K562 (cell line): Measurements from ENCODE around the gene PLOD1. TPM values are rescaled to one million over a fixed set of nuclear protein-coding genes. Genes with fewer than 3 reads are reported as not detected.

Source experiments
- ATAC-seq: fragments of 200-7000 bp; cut with Tn5 transposase; 3 replicates; pipeline ENCODE4 v1.9.1; 2020; ENCODE audit warnings: moderate library complexity
- BruUV-seq: library from RNA; stranded (reverse); fragments of 400-500 nt; replicated peaks from 2 replicates; lab custom pipeline; 2021; lab: Mats Ljungman, UMichigan
- CTCF ChIA-PET: fragments of 300-600 bp; formaldehyde crosslinking; extraction: SDS; loops from one replicate; lab custom pipeline; 2021; ENCODE audit warnings: low intra/inter-chr PET ratio; lab: Yijun Ruan, JAX
- POLR2A ChIA-PET: fragments of 300-600, 350-650 bp; sonication (Branson Sonifier 250); formaldehyde crosslinking; extraction: SDS; loops from one replicate; lab custom pipeline; 2021; ENCODE audit warnings: antibody characterized with exemption, inconsistent platforms; lab: Yijun Ruan, JAX
- DNase-seq, 4 experiments: peaks; one replicate each; pipeline versions ENCODE4 v3.0.0 to v3.0.0-alpha.2; 2011 to 2018; ENCODE audit warnings: low spot score in 3 of 4, mixed read lengths in 3 of 4; ENCODE audit errors: extremely low read depth in 1 of 4
- FAIRE-seq: peaks from 2 replicates; lab custom pipeline; 2011; peaks lifted over from hg19 to GRCh38; lab: Jason Lieb, UNC
- H2AFZ ChIP-seq: 2 replicates; pipeline ENCODE4 v1.6.0; 2011; ENCODE audit warnings: low read depth, low read length, control low read depth, inconsistent platforms
- H3K27ac ChIP-seq: fragments of 200-600 bp; 3 replicates; pipeline ENCODE4 v1.8.0; 2011; ENCODE audit warnings: low read depth, mild to moderate bottlenecking, control low read depth, inconsistent platforms, low read length, moderate library complexity, mixed read lengths; ENCODE audit errors: extremely low read depth
- H3K27me3 ChIP-seq, 2 experiments: fragments of 300-600 bp in 1 of 2; 2 replicates in 1 of 2; 3 replicates in 1 of 2; pipeline versions ENCODE4 v1.6.0 to v1.8.0; 2011; ENCODE audit warnings: inconsistent platforms in 2 of 2, low read length in 2 of 2, mild to moderate bottlenecking in 1 of 2, mixed read lengths in 1 of 2, moderate library complexity in 1 of 2; ENCODE audit not compliant: control insufficient read depth in 2 of 2, insufficient read depth in 2 of 2
- H3K36me3 ChIP-seq: fragments of 300-600 bp; 3 replicates; pipeline ENCODE4 v1.8.0; 2011; ENCODE audit warnings: mild to moderate bottlenecking, low read length, inconsistent platforms; ENCODE audit not compliant: control insufficient read depth, insufficient read depth
- H3K4me1 ChIP-seq, 2 experiments: fragments of 200-600 bp in 1 of 2; replicated peaks in 1 of 2; 2 replicates in 1 of 2; 3 replicates in 1 of 2; pipeline versions ENCODE4 v1.5.1 to v1.8.0; 2011; ENCODE audit warnings: inconsistent platforms in 2 of 2, low read length in 2 of 2, mild to moderate bottlenecking in 1 of 2, mixed read lengths in 1 of 2, moderate library complexity in 1 of 2; ENCODE audit not compliant: control insufficient read depth in 2 of 2, insufficient read depth in 2 of 2
- H3K4me2 ChIP-seq: 2 replicates; pipeline ENCODE4 v1.6.1; 2011; ENCODE audit warnings: low read length, control low read depth, inconsistent platforms, mixed read lengths; ENCODE audit not compliant: insufficient read depth
- H3K4me3 ChIP-seq: fragments of 200-600 bp; sonication (generic), shearing (Covaris generic); 2 replicates; pipeline ENCODE4 v1.5.1; 2016; ENCODE audit warnings: control low read depth, inconsistent platforms
- H3K79me2 ChIP-seq: fragments of 200-600 bp; 3 replicates; pipeline ENCODE4 v1.8.0; 2011; ENCODE audit warnings: low read length, inconsistent platforms; ENCODE audit not compliant: control insufficient read depth, insufficient read depth
- H3K9ac ChIP-seq, 2 experiments: 2 replicates each; pipeline versions ENCODE4 v1.6.0 to v1.6.1; 2011; ENCODE audit warnings: low read depth in 2 of 2, low read length in 2 of 2, control low read depth in 1 of 2, inconsistent platforms in 1 of 2, mild to moderate bottlenecking in 1 of 2, mixed read lengths in 1 of 2; ENCODE audit not compliant: insufficient read depth in 1 of 2
- H3K9me1 ChIP-seq: one replicate; pipeline ENCODE4 v1.6.0; 2011; ENCODE audit warnings: inconsistent platforms, mild to moderate bottlenecking, low read length, moderate library complexity; ENCODE audit not compliant: control insufficient read depth, insufficient read depth
- H3K9me3 ChIP-seq: replicated peaks from 2 replicates; pipeline ENCODE4 v1.5.1; 2011; ENCODE audit warnings: low read depth, low read length, inconsistent platforms; ENCODE audit not compliant: control insufficient read depth, insufficient read depth
- H4K20me1 ChIP-seq: replicated peaks from 2 replicates; pipeline ENCODE4 v1.6.1; 2011; ENCODE audit warnings: low read length, inconsistent platforms, mixed read lengths; ENCODE audit not compliant: control insufficient read depth, insufficient read depth
- CBX8 ChIP-seq: fragments of 200-600 bp; sonication (generic); IDR thresholded peaks from 2 replicates; pipeline ENCODE4 v1.6.1; 2012; ENCODE audit warnings: borderline replicate concordance, mixed run types, low read depth, mild to moderate bottlenecking, moderate library complexity, mixed read lengths, low read length, control low read depth, inconsistent platforms; ENCODE audit not compliant: poor library complexity, severe bottlenecking; ENCODE audit errors: extremely low read depth
- FOXJ3 ChIP-seq: sonication (generic); formaldehyde crosslinking; IDR thresholded peaks from 2 replicates; pipeline ENCODE4 v1.4.0; 2020; ENCODE audit warnings: mild to moderate bottlenecking, missing genetic modification reagents
- GABPB2 ChIP-seq: fragments of 250-450 bp; sonication (Bioruptor Pico); conservative IDR thresholded peaks from 2 replicates; pipeline ENCODE4 v1.5.1; 2021; ENCODE audit warnings: mild to moderate bottlenecking
- MCM7 ChIP-seq, 2 experiments: fragments of 450-650 bp; IDR thresholded peaks; 2 replicates each; pipeline ENCODE4 v1.6.1; 2016 to 2018
- MIER1 ChIP-seq: fragments of 450-650 bp; IDR thresholded peaks from 2 replicates; pipeline ENCODE4 v1.6.1; 2016; ENCODE audit warnings: antibody characterized with exemption, mild to moderate bottlenecking, low read depth
- SLC30A9 ChIP-seq: fragments of 250-450 bp; sonication (Bioruptor Pico); IDR thresholded peaks from 2 replicates; pipeline ENCODE4 v1.8.0; 2022; ENCODE audit warnings: mild to moderate bottlenecking, moderate library complexity
- SMARCA5 ChIP-seq: fragments of 450-650 bp; IDR thresholded peaks from 2 replicates; pipeline ENCODE4 v1.6.1; 2016
- WGBS: fragments of 100-300 bp; shearing (Covaris generic); methylation state at CpG from one replicate; pipeline ENCODE4 v1.1.6; 2016; ENCODE audit warnings: low coverage, mixed read lengths; ENCODE audit not compliant: insufficient coverage; ENCODE audit errors: missing lambda C conversion rate; 5-methylcytosine and 5-hydroxymethylcytosine counted together
- in situ Hi-C: fragments of 300-500 bp; cut with MboI; formaldehyde crosslinking; loops from 4 replicates; pipeline ENCODE4 v1.15.0; 2018; ENCODE audit warnings: inconsistent platforms, mixed read lengths
- intact Hi-C: fragments of 100-400 bp; cut with micrococcal nuclease; formaldehyde crosslinking; loops from 2 replicates; pipeline ENCODE4 v1.14.2; 2022
- polyA plus RNA-seq, 8 experiments: library from polyadenylated mRNA; depleted of rRNA in 4 of 8; stranded (reverse) in 5 of 8; unstranded in 3 of 8; fragments of >200 nt; fragmentation: Nextera tagmentation in 2 of 8; fragmentation: Illumina TruSeq in 1 of 8; extraction: Ambion mirVana in 2 of 8; extraction: Trizol in 1 of 8; gene quantifications; 2 replicates each; pipeline versions ENCODE4 v1.2.1 to v1.2.3, GENCODE V29; 2011 to 2014; ENCODE audit warnings: inconsistent platforms in 1 of 8, missing spikeins in 1 of 8
- total RNA-seq, 7 experiments: library from RNA; depleted of rRNA in 6 of 7; stranded (reverse); fragments of >200 nt in 6 of 7; fragmentation: Illumina TruSeq in 2 of 7; extraction: Trizol in 2 of 7; gene quantifications; 2 replicates each; pipeline versions ENCODE4 v1.2.1 to v1.2.3, GENCODE V29; 2011 to 2021; ENCODE audit warnings: low replicate concordance in 1 of 7
- TF ChIP-seq, protein P1 (sequence below): fragments of 200-600 bp; sonication (generic); IDR thresholded peaks from one replicate; pipeline ENCODE4 v1.6.1; 2012; ENCODE audit warnings: mild to moderate bottlenecking, low read depth, low read length, inconsistent platforms
- TF ChIP-seq, protein P2 (sequence below): fragments of 450-650 bp; IDR thresholded peaks from 2 replicates; pipeline ENCODE4 v1.6.1; 2016

Gene PLOD1
- total and polyA plus RNA-seq, 9 of the 15 experiments (the other 6 are each of a cell fraction or from before 2014, with no cell fraction given): 16.6 to 90.8 (median 52.7) TPM

DNA sequence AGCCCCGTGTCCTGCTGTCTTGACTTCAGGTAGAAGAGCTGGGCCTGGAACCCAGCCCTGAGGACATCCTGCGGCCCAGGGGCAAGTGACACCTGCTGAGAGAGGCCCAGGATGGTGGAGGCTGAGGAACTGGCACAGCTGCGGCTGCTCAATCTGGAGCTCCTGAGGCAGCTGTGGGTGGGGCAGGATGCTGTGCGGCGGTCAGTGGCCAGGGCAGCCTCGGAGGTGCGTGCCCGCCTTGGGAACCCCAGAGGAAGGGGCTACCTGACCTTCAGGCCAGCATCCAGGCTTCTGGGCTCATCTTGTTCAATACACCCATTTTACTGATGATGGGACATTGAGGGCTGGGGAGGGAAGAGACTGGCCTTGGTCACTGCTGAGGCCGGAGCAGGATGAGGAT lies 87.1 kb downstream of the PLOD1 start:
- ChIA-PET CTCF (no interaction called here), POLR2A (interaction anchor here (0.6 to 2.2 kb wide), 4 partner anchors 111 to 231 kb away, joined by 3 to 6 read pairs (median 4); no protein-coding TSS in a partner anchor)
- Histone ChIP-seq H3K4me1 (peaks cover 5 to 40% of the 10 kb centered on the region in 2 experiments), H2AFZ (no peak overlapping the region), H3K9ac (peak overlapping the region in 1 of 2 experiments; percentile 80; a peak in 2 of 4 replicates), H3K27ac (no peak overlapping the region), H3K9me1 (no peaks in the 10 kb centered on the region), H3K79me2 (peaks cover 34% of the 10 kb centered on the region), H3K36me3 (peaks cover 48% of the 10 kb centered on the region), H3K4me3 (no peak overlapping the region), H4K20me1 (no peaks in the 10 kb centered on the region), H3K4me2 (no peak overlapping the region), H3K9me3 (no peaks in the 10 kb centered on the region), H3K27me3 (no peaks in the 10 kb centered on the region)
- DNase-seq (no peak), ATAC-seq (no peak), FAIRE-seq (no peak)
- WGBS: 96% methylated on average over 9 of the region's 9 CpGs
- in situ Hi-C loops: no loop called here
- BruUV-seq: TSS peak; percentile 42
- intact Hi-C loops: no loop called here
- no peak for TF ChIP-seq MCM7 (IDR thresholded peaks at IDR 0.05)
- TF ChIP-seq MIER1: no peak
- no peak for TF ChIP-seq SMARCA5
- TF ChIP-seq GABPB2 (CRISPR knock-in tag): no peak
- TF ChIP-seq CBX8: no peak
- TF ChIP-seq, protein P1, sequence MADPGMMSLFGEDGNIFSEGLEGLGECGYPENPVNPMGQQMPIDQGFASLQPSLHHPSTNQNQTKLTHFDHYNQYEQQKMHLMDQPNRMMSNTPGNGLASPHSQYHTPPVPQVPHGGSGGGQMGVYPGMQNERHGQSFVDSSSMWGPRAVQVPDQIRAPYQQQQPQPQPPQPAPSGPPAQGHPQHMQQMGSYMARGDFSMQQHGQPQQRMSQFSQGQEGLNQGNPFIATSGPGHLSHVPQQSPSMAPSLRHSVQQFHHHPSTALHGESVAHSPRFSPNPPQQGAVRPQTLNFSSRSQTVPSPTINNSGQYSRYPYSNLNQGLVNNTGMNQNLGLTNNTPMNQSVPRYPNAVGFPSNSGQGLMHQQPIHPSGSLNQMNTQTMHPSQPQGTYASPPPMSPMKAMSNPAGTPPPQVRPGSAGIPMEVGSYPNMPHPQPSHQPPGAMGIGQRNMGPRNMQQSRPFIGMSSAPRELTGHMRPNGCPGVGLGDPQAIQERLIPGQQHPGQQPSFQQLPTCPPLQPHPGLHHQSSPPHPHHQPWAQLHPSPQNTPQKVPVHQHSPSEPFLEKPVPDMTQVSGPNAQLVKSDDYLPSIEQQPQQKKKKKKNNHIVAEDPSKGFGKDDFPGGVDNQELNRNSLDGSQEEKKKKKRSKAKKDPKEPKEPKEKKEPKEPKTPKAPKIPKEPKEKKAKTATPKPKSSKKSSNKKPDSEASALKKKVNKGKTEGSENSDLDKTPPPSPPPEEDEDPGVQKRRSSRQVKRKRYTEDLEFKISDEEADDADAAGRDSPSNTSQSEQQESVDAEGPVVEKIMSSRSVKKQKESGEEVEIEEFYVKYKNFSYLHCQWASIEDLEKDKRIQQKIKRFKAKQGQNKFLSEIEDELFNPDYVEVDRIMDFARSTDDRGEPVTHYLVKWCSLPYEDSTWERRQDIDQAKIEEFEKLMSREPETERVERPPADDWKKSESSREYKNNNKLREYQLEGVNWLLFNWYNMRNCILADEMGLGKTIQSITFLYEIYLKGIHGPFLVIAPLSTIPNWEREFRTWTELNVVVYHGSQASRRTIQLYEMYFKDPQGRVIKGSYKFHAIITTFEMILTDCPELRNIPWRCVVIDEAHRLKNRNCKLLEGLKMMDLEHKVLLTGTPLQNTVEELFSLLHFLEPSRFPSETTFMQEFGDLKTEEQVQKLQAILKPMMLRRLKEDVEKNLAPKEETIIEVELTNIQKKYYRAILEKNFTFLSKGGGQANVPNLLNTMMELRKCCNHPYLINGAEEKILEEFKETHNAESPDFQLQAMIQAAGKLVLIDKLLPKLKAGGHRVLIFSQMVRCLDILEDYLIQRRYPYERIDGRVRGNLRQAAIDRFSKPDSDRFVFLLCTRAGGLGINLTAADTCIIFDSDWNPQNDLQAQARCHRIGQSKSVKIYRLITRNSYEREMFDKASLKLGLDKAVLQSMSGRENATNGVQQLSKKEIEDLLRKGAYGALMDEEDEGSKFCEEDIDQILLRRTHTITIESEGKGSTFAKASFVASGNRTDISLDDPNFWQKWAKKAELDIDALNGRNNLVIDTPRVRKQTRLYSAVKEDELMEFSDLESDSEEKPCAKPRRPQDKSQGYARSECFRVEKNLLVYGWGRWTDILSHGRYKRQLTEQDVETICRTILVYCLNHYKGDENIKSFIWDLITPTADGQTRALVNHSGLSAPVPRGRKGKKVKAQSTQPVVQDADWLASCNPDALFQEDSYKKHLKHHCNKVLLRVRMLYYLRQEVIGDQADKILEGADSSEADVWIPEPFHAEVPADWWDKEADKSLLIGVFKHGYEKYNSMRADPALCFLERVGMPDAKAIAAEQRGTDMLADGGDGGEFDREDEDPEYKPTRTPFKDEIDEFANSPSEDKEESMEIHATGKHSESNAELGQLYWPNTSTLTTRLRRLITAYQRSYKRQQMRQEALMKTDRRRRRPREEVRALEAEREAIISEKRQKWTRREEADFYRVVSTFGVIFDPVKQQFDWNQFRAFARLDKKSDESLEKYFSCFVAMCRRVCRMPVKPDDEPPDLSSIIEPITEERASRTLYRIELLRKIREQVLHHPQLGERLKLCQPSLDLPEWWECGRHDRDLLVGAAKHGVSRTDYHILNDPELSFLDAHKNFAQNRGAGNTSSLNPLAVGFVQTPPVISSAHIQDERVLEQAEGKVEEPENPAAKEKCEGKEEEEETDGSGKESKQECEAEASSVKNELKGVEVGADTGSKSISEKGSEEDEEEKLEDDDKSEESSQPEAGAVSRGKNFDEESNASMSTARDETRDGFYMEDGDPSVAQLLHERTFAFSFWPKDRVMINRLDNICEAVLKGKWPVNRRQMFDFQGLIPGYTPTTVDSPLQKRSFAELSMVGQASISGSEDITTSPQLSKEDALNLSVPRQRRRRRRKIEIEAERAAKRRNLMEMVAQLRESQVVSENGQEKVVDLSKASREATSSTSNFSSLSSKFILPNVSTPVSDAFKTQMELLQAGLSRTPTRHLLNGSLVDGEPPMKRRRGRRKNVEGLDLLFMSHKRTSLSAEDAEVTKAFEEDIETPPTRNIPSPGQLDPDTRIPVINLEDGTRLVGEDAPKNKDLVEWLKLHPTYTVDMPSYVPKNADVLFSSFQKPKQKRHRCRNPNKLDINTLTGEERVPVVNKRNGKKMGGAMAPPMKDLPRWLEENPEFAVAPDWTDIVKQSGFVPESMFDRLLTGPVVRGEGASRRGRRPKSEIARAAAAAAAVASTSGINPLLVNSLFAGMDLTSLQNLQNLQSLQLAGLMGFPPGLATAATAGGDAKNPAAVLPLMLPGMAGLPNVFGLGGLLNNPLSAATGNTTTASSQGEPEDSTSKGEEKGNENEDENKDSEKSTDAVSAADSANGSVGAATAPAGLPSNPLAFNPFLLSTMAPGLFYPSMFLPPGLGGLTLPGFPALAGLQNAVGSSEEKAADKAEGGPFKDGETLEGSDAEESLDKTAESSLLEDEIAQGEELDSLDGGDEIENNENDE: no peak
- TF ChIP-seq, protein P2, sequence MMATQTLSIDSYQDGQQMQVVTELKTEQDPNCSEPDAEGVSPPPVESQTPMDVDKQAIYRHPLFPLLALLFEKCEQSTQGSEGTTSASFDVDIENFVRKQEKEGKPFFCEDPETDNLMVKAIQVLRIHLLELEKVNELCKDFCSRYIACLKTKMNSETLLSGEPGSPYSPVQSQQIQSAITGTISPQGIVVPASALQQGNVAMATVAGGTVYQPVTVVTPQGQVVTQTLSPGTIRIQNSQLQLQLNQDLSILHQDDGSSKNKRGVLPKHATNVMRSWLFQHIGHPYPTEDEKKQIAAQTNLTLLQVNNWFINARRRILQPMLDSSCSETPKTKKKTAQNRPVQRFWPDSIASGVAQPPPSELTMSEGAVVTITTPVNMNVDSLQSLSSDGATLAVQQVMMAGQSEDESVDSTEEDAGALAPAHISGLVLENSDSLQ: no peak
- TF ChIP-seq FOXJ3: no peak
- TF ChIP-seq SLC30A9: no peak
